Activated naive CD8-positive, alpha-beta T cell treated with anti-CD3 and anti-CD28 coated beads, Interleukin-2, amount 50 U/mL, for 16 hours (primary cell): ENCODE results near the gene CYP2A7.
"Not testable (repeated sequence)": the region's sequence is repeated elsewhere in the genome, so short reads cannot be mapped to it uniquely, and the experiment has no call there.

Experiments
- DNase-seq: peaks from one replicate; pipeline ENCODE4 v3.0.0-alpha.2; 2020; ENCODE audit warnings: low read depth, low spot score

CYP2A7 gene

DNA sequence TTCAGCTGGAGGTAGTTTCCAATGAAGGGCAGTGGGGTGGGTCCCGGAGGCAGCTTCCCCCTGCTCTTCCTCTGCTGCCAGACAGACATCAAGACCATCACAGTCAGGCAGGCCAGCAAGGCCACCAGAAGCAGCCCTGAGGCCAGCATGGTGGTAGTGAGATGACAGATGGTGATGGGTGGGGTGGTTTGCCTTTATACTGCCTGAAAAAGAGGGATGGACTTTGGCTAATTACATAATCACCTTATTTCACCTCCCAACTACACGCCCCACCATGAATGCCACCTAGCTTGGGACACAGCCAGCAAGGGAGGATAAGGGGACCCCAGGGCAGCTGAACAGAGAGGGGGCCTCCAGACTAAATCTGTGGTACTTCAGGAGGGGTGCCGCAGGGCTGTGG lies at the start of gene CYP2A7:
Gene CYP2A7, minus strand, starts transcription at position 170 of the 400 bp plus-strand sequence. Its CDS starts 21 bp downstream, at position 149.
- not testable (repeated sequence) for DNase-seq

DNA sequence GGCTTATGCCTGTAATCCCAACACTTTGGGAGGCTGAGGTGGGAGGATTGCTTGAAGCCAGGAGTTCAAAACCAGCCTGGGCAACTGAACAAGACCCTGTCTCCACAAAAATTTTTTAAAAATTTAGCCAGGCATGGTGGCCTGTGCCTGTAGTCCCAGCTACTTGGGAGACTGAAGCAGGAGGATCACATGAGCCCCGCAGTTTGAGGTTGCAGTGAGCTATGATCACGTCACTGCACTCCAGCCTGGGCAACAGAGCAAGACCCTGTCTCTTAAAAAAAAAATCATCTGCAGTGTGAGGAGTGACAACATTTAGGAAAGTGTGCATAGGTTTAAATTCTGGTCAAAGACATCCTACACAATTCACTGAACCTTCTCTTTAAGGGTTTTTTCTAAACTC lies 48.8 kb upstream of the CYP2A7 start:
- not testable (repeated sequence) for DNase-seq

GRCh38 chr19:40929942-40930341 lies 47.9 kb upstream of the CYP2A7 start:
- not testable (repeated sequence) for DNase-seq

- no peak for DNase-seq
Measured at GRCh38 chr19:40928850-40929249, 46.8 kb upstream of the CYP2A7 start.

- no peak for DNase-seq
Measured at GRCh38 chr19:40927567-40927966, 45.5 kb upstream of the CYP2A7 start.

DNA sequence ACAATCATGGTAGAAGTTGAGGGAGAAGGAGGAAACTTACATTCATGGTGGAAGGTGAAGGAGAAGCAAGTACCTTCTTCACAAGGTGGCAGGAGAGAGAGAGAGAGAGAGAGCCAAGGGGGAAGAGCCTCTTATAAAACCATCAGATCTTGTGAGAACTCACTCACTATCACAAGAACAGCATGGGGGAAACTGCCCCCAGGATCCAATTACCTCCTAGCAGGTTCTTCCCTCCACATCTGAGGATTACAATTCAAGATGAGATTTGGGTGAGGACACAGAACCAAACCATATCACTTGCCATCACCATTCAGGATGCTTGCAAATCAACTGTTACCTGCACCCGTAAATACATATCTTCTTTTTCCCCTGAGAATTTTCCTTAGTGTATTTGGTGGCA lies 44.2 kb upstream of the CYP2A7 start:
- DNase-seq, result not testable (repeated sequence)

DNA sequence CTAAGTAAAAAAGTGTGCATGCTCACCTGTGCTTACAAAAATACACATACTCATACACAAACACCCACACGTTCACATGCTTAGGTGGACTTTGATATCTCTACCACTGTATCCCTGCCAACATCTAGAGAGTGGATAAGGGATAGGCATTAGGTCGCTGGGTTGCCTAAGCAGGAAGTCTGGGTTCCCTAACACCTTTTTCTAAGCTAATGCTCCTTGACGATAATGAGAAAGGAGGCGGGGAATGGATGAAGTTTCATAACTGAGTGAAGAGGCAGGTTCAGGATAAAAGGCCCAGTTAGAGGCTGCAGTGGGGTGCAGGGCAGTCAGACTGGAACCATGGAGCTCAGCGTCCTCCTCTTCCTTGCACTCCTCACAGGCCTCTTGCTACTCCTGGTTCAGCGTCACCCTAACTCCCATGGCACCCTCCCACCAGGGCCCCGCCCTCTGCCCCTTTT lies 41.9 kb upstream of the CYP2A7 start:
- no peak for DNase-seq

DNA sequence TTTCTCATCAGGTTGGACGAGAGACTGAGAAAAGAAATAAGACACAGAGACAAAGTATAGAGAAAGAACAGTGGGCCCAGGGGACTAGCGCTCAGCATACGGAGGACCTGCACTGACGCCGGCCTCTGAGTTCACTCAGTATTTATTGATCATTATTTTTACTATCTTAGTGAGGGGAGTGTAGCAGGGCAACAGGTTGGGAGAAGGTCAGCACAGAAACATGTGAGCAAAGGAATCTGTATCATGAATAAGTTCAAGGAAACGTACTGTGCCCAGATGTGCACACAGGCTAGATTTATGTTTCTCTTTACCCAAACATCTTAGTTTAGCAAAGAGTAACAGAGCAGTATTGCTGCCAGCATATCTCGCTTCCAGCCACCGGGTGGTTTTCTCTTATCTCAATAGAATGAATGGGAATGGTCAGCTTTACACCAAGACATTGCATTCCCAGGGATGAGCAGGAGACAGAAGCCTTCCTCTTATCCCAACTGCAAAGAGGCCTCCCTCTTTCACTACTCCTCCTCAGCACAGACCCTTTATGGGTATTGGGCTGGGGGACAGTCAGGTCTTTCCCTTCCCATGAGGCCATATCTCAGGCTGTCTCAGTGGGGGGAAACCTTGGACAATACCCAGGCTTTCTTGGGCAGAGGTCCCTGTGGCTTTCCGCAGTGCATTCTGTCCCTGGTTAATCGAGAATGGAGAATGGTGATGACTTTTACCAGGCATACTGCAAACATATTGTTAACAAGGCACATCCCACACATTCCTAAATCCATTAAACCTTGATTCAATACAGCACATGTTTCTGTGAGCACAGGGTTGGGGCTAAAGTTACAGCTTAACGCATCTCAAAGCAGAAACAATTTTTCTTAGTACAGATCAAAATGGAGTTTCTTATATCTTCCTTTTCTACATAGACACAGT lies 40.5 kb upstream of the CYP2A7 start:
- not testable (repeated sequence) for DNase-seq

- no peak for DNase-seq
Measured at GRCh38 chr19:40921005-40921897, 39.2 kb upstream of the CYP2A7 start.

- no peak for DNase-seq
Measured at GRCh38 chr19:40920300-40921004, 38.4 kb upstream of the CYP2A7 start.

DNA sequence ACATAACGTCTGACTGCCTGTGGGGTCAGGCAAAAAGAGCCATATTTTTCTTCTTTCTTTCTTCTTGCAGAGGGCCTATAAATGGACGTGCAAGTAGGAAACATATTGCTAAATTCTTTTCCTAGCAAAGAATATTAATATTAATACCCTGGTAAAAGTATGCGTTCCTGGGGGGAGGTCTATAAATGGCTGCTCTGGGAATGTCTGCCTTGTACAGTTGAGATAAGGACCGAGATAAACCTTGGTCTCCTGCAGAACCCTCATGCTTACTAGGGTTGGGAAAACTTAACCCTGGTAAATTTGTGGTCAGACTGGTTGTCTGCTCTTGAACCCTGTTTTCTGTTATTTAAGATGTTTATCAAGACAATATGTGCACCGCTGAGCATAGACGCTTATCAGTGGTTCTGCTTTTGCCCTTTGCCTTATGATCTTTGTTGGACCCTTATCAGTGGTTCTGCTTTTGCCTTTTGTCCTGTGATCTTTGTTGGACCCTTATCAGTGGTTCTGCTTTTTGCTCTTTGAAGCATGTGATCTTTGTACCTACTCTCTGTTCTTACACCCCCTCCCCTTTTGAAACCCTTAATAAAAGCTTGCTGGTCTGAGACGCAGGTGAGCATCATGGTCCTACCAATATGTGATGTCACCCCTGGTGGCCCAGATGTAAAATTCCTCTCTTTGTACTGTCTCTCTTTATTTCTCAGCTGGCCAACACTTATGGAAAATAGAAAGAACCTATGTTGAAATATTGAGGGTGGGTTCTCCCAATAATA lies 37.7 kb upstream of the CYP2A7 start:
- not testable (repeated sequence) for DNase-seq

- not testable (repeated sequence) for DNase-seq
Measured at GRCh38 chr19:40918303-40918702, 36.3 kb upstream of the CYP2A7 start.

DNA sequence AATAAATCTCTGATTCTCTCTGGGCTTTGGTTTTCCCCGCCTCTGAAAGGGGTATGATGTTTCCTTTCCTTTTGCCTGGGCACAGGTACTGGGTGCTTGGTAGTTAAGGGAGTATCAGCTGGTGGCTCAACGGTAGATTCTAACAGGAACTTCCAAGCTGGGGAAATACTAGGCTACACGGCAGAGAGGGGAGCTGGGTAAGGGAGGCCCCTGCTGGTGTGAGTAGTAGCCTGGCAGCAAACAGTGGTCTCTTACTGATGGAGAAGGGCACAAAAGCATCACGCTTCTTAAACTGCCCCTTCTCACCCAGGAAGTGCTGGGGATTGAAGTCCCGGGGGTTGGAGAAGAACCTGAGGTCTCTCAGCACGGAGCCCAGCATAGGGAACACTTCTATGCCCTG lies 26.9 kb upstream of the CYP2A7 start:
- DNase-seq, result no peak

DNA sequence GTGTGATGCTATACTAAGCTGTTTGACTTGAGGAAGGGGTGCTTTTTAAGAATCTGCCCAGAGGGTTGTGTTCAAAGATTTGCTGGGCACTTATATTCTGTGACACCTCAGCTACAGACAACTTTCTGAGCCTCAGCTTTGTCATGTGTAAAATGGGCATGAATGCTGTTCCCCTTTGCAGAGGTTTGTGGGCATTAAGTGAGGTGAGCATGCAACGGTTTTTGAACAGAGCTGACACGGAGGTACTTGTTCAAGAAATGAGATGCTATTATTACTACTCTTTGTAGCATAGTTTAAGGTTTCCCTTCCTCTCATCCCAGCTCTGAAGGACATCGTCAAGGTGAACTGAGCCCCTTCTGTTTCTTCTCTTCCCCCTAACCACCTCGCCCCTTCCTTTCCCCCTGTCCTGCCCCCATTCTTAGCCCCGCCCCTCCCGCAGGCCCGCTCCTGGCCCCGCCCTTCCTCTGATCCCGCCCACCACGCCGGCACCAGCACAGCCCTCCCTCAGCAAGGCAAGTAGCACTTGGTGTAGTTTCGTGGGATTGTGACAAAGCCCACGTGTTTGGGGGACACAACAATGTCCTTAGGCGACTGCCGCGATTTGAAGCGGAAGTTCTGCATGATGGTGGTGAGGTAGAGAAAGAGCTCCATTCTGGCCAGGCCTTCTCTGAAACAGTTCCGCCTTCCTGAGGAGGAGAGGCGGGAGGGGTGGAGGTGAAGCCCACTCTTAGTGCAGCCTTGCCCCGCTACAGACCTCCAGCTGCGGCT lies 26.1 kb upstream of the CYP2A7 start:
- DNase-seq, result peak; percentile 34

GRCh38 chr19:40906512-40906911 lies 24.5 kb upstream of the CYP2A7 start:
- no peak for DNase-seq

DNA sequence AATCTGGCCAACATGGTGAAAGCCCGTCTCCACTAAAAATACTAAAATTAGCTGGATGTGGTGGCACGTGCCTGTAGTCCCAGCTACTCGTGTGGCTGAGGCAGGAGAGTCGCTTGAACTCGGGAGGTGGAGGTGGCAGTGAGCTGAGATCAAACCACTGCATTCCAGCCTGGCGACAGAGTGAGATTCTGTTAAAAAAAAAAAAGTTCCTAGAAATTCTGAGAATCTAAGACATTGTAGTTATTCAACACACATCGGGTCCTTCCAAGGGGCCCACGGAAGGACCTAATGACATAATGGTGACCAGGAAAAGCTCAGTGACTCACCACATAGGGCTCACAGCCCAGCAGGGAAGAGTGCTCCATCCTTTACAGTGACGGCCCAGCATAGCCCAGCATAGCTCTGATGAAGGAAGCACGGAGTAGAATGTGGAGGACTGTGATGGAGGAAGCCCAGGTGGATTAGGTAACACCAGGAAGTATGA lies 22.7 kb upstream of the CYP2A7 start:
- DNase-seq, result not testable (repeated sequence)

GRCh38 chr19:40901975-40902750 lies 20.1 kb upstream of the CYP2A7 start:
- DNase-seq, result not testable (repeated sequence)

- DNase-seq, result not testable (repeated sequence)
Measured at GRCh38 chr19:40900521-40900920, 18.5 kb upstream of the CYP2A7 start.

DNA sequence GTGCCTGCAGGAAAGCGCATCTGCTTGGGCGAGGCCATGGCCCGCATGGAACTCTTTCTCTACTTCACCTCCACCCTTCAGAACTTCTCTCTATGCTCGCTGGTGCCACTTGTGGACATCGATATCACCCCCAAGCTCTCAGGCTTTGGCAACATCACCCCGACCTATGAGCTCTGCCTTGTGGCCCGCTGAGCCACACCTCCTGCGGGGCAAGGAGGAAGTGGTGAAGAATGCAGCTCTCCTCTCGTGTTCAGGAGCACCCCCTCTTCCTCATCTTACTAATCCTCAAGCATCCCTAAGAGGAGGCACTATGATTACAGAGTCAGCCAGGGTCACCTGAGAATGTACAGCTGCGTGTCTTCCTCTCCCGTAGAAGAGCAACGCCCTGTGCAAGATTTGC lies 17.9 kb upstream of the CYP2A7 start:
- DNase-seq, result not testable (repeated sequence)
